Activated B cell treated with CpG ODN at 0.5 μM for 24 hours (primary cell): ENCODE results near the gene ANAPC15. TPM values are rescaled to one million over a fixed set of nuclear protein-coding genes. Genes with fewer than 3 reads are reported as not detected.

Source experiments
- ATAC-seq: fragments of 200-7000 bp; cut with Tn5 transposase; one replicate; pipeline ENCODE4 v1.10.0; 2021; ENCODE audit warnings: low read depth, mild to moderate bottlenecking, moderate library complexity
- CTCF ChIA-PET: fragments of 350-600 bp; sonication (Branson Sonifier 250); formaldehyde crosslinking; loops from one replicate; lab custom pipeline; 2021; ENCODE audit warnings: antibody characterized with exemption; lab: Charles Lee
- POLR2A ChIA-PET: fragments of 350-600 bp; sonication (Branson Sonifier 250); formaldehyde crosslinking; loops from one replicate; lab custom pipeline; 2021; ENCODE audit warnings: antibody characterized with exemption; lab: Charles Lee
- DNase-seq: peaks from one replicate; pipeline ENCODE4 v3.0.0; 2022
- H3K27ac Mint-ChIP-seq: one replicate; pipeline ENCODE4 v1.8.0; 2020; ENCODE audit warnings: mixed read lengths
- H3K27me3 Mint-ChIP-seq: one replicate; pipeline ENCODE4 v1.8.0; 2021; ENCODE audit warnings: mixed read lengths
- H3K36me3 Mint-ChIP-seq: one replicate; pipeline ENCODE4 v1.8.0; 2021; ENCODE audit warnings: low read depth, mixed read lengths
- H3K4me1 Mint-ChIP-seq: one replicate; pipeline ENCODE4 v1.8.0; 2021; ENCODE audit warnings: mixed read lengths
- H3K4me3 Mint-ChIP-seq: one replicate; pipeline ENCODE4 v1.8.0; 2020; ENCODE audit warnings: mild to moderate bottlenecking, mixed read lengths
- H3K9me3 Mint-ChIP-seq: one replicate; pipeline ENCODE4 v1.8.0; 2020; ENCODE audit warnings: mixed read lengths
- intact Hi-C: fragments of 100-400 bp; cut with micrococcal nuclease; formaldehyde crosslinking; loops from one replicate; pipeline ENCODE4 v1.15.1; 2024
- total RNA-seq: library from RNA; stranded (reverse); gene quantifications from 2 replicates; pipeline ENCODE4 v1.2.3, GENCODE V29; 2022
- TF ChIP-seq, protein P1 (sequence below): fragments of 200-600 bp; IDR thresholded peaks from one replicate; pipeline ENCODE4 v1.8.0; 2022; ENCODE audit warnings: antibody characterized with exemption, mild to moderate bottlenecking

ANAPC15 gene
- total RNA-seq, 1 donor from 2014 or later, result 44.4 TPM

DNA sequence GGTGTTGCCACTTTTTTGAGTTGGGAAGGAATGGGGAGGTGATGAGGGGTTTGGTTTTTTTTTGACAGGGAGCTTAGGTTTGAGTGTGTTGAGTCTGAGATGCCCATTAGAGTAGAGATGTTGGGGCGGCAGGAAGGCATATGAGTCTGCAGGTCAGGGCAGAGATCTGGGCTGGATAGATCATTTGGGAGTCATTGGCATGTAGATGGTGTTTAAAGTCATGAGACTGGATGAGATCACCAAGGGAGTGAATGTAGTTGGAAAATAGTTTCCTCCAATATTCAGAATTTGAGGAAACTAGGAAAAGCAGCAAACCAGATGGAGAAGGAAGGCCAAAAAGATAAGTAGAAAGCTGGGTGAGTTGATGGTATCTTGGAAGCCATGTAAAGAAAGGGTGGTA, 2.1 kb upstream of the ANAPC15 start:
- ChIA-PET CTCF (no interaction called here), POLR2A (no interaction called here)
- no peak overlapping the region for H3K27ac Mint-ChIP-seq
- TF ChIP-seq, protein P1, sequence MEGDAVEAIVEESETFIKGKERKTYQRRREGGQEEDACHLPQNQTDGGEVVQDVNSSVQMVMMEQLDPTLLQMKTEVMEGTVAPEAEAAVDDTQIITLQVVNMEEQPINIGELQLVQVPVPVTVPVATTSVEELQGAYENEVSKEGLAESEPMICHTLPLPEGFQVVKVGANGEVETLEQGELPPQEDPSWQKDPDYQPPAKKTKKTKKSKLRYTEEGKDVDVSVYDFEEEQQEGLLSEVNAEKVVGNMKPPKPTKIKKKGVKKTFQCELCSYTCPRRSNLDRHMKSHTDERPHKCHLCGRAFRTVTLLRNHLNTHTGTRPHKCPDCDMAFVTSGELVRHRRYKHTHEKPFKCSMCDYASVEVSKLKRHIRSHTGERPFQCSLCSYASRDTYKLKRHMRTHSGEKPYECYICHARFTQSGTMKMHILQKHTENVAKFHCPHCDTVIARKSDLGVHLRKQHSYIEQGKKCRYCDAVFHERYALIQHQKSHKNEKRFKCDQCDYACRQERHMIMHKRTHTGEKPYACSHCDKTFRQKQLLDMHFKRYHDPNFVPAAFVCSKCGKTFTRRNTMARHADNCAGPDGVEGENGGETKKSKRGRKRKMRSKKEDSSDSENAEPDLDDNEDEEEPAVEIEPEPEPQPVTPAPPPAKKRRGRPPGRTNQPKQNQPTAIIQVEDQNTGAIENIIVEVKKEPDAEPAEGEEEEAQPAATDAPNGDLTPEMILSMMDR, result no peak
- peaks cover 25% of the 10 kb centered on the region for H3K4me1 Mint-ChIP-seq
- DNase-seq, result no peak
- H3K9me3 Mint-ChIP-seq, result no peaks in the 10 kb centered on the region
- H3K36me3 Mint-ChIP-seq, result peaks cover 13% of the 10 kb centered on the region
- no peak for ATAC-seq
- H3K4me3 Mint-ChIP-seq, result no peak overlapping the region
- intact Hi-C loops, result loop anchor here (5.0 kb wide), 1 partner anchor 318 kb away; the partner anchor contains the start of gene CLPB
- peaks cover 17% of the 10 kb centered on the region for H3K27me3 Mint-ChIP-seq

DNA sequence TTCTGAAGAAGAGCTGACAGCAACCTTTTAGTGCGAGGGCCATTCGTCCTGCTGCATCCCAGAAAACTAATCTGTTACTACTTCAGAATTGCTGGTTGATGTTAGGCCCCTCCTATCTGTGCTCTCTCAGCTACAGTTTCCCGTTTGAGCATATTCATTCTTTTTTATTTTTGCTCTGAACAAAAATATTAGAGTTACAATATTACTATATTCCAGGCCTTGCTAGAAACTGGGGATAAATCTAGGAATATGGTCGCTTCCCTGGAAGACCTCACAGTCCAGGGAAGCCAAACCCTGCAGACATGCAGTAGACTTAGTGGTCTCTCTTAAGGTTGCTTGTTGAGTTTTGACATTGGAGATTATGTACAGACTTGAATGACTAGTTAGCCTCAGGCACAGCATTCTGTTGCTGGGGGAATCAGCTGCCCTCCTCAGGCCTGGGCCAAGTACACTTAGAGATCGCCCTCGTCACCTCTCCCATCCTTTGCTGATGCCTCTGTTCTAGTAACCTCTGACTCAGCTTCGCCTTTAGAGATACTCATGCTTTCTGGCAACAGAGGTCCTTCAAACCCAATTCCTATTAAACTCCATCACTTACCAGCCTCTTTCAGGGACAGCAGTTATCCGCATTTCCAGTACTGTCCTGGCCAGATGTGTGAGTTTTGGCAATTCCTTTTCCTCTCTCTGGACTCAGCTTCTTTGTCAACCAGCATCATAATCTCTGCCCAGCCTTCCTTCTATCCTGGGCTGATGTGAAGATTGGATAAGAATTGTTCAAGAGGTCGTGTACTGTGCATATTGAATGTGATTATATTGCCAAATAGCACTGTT, 698 bp upstream of the ANAPC15 start:
- peaks cover 25% of the 10 kb centered on the region for H3K4me1 Mint-ChIP-seq
- peak overlapping the region; percentile 100 for H3K27ac Mint-ChIP-seq
- CTCF ChIA-PET, result interaction anchor here (1.2 to 1.3 kb wide), 2 partner anchors 31 to 72 kb away, joined by 3 to 4 read pairs; no protein-coding TSS in a partner anchor
- H3K27me3 Mint-ChIP-seq, result peaks cover 15% of the 10 kb centered on the region
- peaks cover 18% of the 10 kb centered on the region for H3K36me3 Mint-ChIP-seq
- H3K9me3 Mint-ChIP-seq, result no peaks in the 10 kb centered on the region
- TF ChIP-seq, protein P1, result no peak
- ATAC-seq (peak; percentile 0), DNase-seq (no peak)
- intact Hi-C loops, result loop anchor here (1.0 to 5.0 kb wide), 7 partner anchors 10 to 326 kb away; partner anchors contain the start of genes CLPB, LAMTOR1, LRRC51 and NUMA1
- H3K4me3 Mint-ChIP-seq, result peak overlapping the region; percentile 97
- POLR2A ChIA-PET, result interaction anchor here (0.7 to 3.1 kb wide), 15 partner anchors 11 to 185 kb away, joined by 3 to 34 read pairs (median 6); partner anchors contain the start of genes INPPL1, LAMTOR1, RNF121 and XNDC1N

DNA sequence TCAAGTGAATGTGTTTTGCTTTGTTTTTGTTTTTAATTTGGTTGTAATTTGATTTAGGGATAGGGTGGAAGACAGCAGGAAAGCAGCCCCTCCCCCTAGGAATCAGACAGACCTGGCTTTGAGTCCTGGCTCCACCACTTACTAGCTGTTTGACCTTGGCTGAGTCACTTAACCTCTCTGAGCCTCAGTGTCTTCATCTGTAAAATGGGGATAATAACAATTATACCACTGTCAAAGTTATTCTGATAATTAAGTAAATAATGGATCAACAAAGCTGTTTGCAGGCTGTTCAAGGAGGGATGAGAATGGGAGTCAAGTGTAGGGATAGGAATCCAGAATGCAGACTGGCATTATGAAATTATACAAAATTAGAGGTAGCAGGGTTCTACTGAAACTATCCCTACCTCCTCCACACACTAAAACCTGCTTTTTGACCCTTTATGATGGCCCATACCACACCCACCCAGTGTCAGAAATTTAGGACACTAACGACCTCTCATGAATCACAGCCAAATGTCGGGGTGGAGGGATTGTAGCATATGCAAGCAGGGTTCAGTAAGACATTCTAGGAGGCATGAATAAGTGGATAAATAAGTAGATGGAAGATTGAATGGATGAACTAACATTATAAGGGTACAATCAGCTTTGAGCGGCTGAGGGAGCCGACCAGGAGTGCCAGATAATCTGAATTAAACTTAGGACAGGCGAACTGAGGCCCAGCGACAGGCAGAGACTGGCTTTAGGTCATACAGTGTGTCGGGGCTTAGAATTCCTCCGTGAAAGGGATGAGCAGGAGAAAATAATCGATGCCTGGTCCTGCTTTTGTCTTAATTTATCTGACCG, 974 bp downstream of the ANAPC15 start:
- H3K9me3 Mint-ChIP-seq, result no peaks in the 10 kb centered on the region

DNA sequence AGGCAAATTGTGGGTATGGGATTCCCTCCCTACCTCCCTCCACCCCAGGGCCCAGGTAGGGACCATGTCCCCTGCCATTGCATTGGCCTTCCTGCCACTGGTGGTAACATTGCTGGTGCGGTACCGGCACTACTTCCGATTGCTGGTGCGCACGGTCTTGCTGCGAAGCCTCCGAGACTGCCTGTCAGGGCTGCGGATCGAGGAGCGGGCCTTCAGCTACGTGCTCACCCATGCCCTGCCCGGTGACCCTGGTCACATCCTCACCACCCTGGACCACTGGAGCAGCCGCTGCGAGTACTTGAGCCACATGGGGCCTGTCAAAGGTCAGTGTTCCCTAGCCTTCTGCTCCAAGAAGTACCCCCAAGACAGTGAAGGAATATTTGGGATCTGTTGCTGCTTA, 6.6 kb downstream of the ANAPC15 start, which contains the start of gene TOMT:
TSS of gene TOMT (plus strand) at position 37 of the 400 bp plus-strand sequence. CDS start at position 65, 28 bp downstream.
- TF ChIP-seq, protein P1, result no peak
- Mint-ChIP-seq H3K9me3 (no peaks in the 10 kb centered on the region), H3K27me3 (no peaks in the 10 kb centered on the region), H3K4me3 (no peak within 1 kb of the TSS), H3K36me3 (peaks cover 42% of the 10 kb centered on the region), H3K4me1 (peaks cover 33% of the 10 kb centered on the region), H3K27ac (peak within 1 kb of the TSS; percentile 36)
- CTCF ChIA-PET, result no interaction called here
- intact Hi-C loops, result no loop called here
- POLR2A ChIA-PET, result no interaction called here
- DNase-seq (no peak), ATAC-seq (no peak)

More for the DNA sequence above, 974 bp downstream of the ANAPC15 start:
- Mint-ChIP-seq H3K4me3 (peak overlapping the region; percentile 97), H3K27ac (peak overlapping the region; percentile 100), H3K27me3 (peaks cover 8% of the 10 kb centered on the region), H3K36me3 (peaks cover 27% of the 10 kb centered on the region), H3K4me1 (peaks cover 25% of the 10 kb centered on the region)
- TF ChIP-seq, protein P1, result no peak
- ChIA-PET POLR2A (interaction anchor here (0.6 to 3.1 kb wide), 15 partner anchors 9 to 760 kb away, joined by 3 to 34 read pairs (median 6); partner anchors contain the start of genes INPPL1, LAMTOR1, RNF121 and XNDC1N), CTCF (interaction anchor here (1.7 kb wide), 1 partner anchor 86 kb away, joined by 5 read pairs; no protein-coding TSS in a partner anchor)
- intact Hi-C loops, result loop anchor here (1.0 to 5.0 kb wide), 7 partner anchors 8 to 324 kb away; partner anchors contain the start of genes CLPB, LAMTOR1, LRRC51 and NUMA1
- ATAC-seq (no peak), DNase-seq (no peak)
